Natural killer cell (primary cell): ENCODE measurements around the gene ERMAP. TPM values are rescaled to one million over a fixed set of nuclear protein-coding genes. Genes with fewer than 3 reads are reported as not detected.

Experiments used
- ATAC-seq, 3 donors: fragments of 150-1000 bp in 2 of 3; fragments of 200-7000 bp in 1 of 3; cut with Tn5 transposase; 1 replicate in 1 of 3; 2 replicates in 2 of 3; pipeline ENCODE4 v1.10.0; 2021; ENCODE audit warnings: mild to moderate bottlenecking in 2 of 3, moderate library complexity in 2 of 3
- DNase-seq, 2 donors: peaks; one replicate each; pipeline versions ENCODE4 v3.0.0 to v3.0.0-alpha.2; 2013 to 2021; ENCODE audit warnings: mixed read lengths in 1 of 2
- H3K27ac ChIP-seq: one replicate; pipeline ENCODE4 v1.5.1; 2013; ENCODE audit warnings: mild to moderate bottlenecking, low read length
- H3K27me3 ChIP-seq: one replicate; pipeline ENCODE4 v1.6.1; 2013; ENCODE audit warnings: low read length; ENCODE audit not compliant: control insufficient read depth, insufficient read depth
- H3K36me3 ChIP-seq: one replicate; pipeline ENCODE4 v1.6.1; 2013; ENCODE audit warnings: low read length; ENCODE audit not compliant: control insufficient read depth, insufficient read depth
- H3K4me1 ChIP-seq: one replicate; pipeline ENCODE4 v1.6.1; 2013; ENCODE audit warnings: low read length; ENCODE audit not compliant: control insufficient read depth, insufficient read depth
- H3K4me3 ChIP-seq: one replicate; pipeline ENCODE4 v1.5.1; 2013; ENCODE audit warnings: low read length
- H3K9me3 ChIP-seq: one replicate; pipeline ENCODE4 v1.6.1; 2013; ENCODE audit warnings: low read length; ENCODE audit not compliant: control insufficient read depth, insufficient read depth
- H3K27ac Mint-ChIP-seq, 2 donors: one replicate each; pipeline ENCODE4 v1.8.0; 2022; ENCODE audit warnings: mild to moderate bottlenecking in 2 of 2, mixed read lengths in 2 of 2, moderate library complexity in 1 of 2
- H3K27me3 Mint-ChIP-seq, 2 donors: one replicate each; pipeline ENCODE4 v1.8.0; 2022; ENCODE audit warnings: low read depth in 2 of 2, mixed read lengths in 2 of 2
- H3K36me3 Mint-ChIP-seq: one replicate; pipeline ENCODE4 v1.8.0; 2022; ENCODE audit warnings: mixed read lengths
- H3K4me1 Mint-ChIP-seq, 2 donors: one replicate each; pipeline ENCODE4 v1.8.0; 2022; ENCODE audit warnings: mixed read lengths in 2 of 2
- H3K4me3 Mint-ChIP-seq: one replicate; pipeline ENCODE4 v1.8.0; 2022; ENCODE audit warnings: mild to moderate bottlenecking, moderate library complexity, mixed read lengths
- H3K9me3 Mint-ChIP-seq, 2 donors: one replicate each; pipeline ENCODE4 v1.8.0; 2022; ENCODE audit warnings: mixed read lengths in 2 of 2
- CTCF ChIP-seq: fragments of 200-600 bp; IDR thresholded peaks from one replicate; pipeline ENCODE4 v1.8.0; 2022; ENCODE audit warnings: antibody characterized with exemption
- WGBS: methylation state at CpG from one replicate; pipeline ENCODE4 v1.1.7; 2013; ENCODE audit warnings: missing lambda C conversion rate; ENCODE audit not compliant: insufficient coverage; 5-methylcytosine and 5-hydroxymethylcytosine counted together
- intact Hi-C: fragments of 100-400 bp; cut with micrococcal nuclease; formaldehyde crosslinking; loops from one replicate; pipeline ENCODE4 v1.14.2; 2022
- total RNA-seq, 4 donors: library from RNA; stranded (reverse); fragments of 120-200 nt in 1 of 4; gene quantifications; one replicate each; pipeline versions ENCODE4 v1.2.3 to v1.2.4, GENCODE V29; 2013 to 2022

Gene ERMAP
- total RNA-seq, 3 donors from 2014 or later (not counting 1 experiment from before 2014, with no cell fraction given): 7.0 to 7.5 (median 7.5) TPM

DNA sequence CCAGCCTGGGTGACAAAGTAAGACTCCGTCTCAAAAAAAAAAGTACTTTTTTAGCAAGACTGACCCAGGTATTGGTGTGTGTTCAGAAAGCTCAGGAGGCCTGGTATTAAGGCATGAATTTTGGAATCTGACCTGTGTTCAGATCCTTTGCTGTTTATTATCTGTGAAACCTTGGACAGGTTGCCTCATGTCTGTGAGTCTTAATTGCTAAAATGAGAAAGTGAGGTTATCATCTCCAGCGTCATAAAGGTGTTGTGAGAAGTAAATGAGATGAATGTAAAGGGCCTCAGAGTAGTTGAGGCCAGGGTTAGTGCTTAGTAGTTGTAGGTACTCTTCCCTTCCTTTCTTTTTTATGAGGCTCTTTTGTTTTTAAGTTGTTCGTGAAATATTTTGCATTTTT is 47.1 kb upstream of the ERMAP start:
- no peaks in the 10 kb centered on the region for H3K27me3 ChIP-seq
- H3K27ac ChIP-seq: no peak overlapping the region
- Mint-ChIP-seq H3K4me3 (no peak overlapping the region), H3K36me3 (no peaks in the 10 kb centered on the region), H3K4me1 (peaks cover 22 to 33% of the 10 kb centered on the region in 2 donors), H3K27me3 (no peaks in the 10 kb centered on the region), H3K9me3 (no peaks in the 10 kb centered on the region), H3K27ac (no peak overlapping the region)
- H3K9me3 ChIP-seq: no peaks in the 10 kb centered on the region
- no peak for ATAC-seq
- peaks cover 8% of the 10 kb centered on the region for H3K36me3 ChIP-seq
- no peak for TF ChIP-seq CTCF
- peaks cover 17% of the 10 kb centered on the region for H3K4me1 ChIP-seq
- intact Hi-C loops: loop anchor here (5.0 to 10.0 kb wide), 2 partner anchors 88 to 145 kb away; partner anchors contain the start of gene YBX1
- no peak overlapping the region for H3K4me3 ChIP-seq
- WGBS: 83% methylated on average over 2 of the region's 3 CpGs
- no peak for DNase-seq

DNA sequence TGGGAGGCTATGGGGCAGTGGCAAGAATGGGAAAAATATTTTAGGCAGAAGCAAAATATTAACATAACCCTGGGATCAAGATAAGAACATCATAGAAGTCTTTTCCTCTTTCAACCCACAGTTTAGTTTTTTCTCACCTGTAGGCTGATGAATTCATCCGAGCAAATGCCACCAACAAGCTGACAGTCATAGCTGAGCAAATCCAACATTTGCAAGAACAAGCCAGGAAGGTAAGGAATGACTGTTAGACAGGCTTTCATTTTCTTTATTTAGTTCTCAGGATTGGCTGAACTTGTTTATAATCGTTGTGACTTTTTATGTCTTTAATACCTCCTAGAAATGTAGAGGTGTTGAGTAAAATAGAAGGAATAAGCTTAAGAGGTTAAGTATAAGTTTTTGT is 43.5 kb upstream of the ERMAP start:
- Mint-ChIP-seq H3K36me3 (peaks cover 16% of the 10 kb centered on the region), H3K4me1 (peaks cover 20 to 30% of the 10 kb centered on the region in 2 donors), H3K9me3 (no peaks in the 10 kb centered on the region), H3K4me3 (no peak overlapping the region), H3K27me3 (no peaks in the 10 kb centered on the region), H3K27ac (no peak overlapping the region)
- 45% methylated on average over 2 of the region's 2 CpGs for WGBS
- H3K4me3 ChIP-seq: no peak overlapping the region
- intact Hi-C loops: loop anchor here (10.0 kb wide), 1 partner anchor 141 kb away; no protein-coding TSS in a partner anchor
- DNase-seq: no peak
- no peak overlapping the region for H3K27ac ChIP-seq
- TF ChIP-seq CTCF: no peak
- no peak for ATAC-seq
- no peaks in the 10 kb centered on the region for H3K9me3 ChIP-seq
- no peaks in the 10 kb centered on the region for H3K27me3 ChIP-seq
- peaks cover 34% of the 10 kb centered on the region for H3K36me3 ChIP-seq
- no peaks in the 10 kb centered on the region for H3K4me1 ChIP-seq

DNA sequence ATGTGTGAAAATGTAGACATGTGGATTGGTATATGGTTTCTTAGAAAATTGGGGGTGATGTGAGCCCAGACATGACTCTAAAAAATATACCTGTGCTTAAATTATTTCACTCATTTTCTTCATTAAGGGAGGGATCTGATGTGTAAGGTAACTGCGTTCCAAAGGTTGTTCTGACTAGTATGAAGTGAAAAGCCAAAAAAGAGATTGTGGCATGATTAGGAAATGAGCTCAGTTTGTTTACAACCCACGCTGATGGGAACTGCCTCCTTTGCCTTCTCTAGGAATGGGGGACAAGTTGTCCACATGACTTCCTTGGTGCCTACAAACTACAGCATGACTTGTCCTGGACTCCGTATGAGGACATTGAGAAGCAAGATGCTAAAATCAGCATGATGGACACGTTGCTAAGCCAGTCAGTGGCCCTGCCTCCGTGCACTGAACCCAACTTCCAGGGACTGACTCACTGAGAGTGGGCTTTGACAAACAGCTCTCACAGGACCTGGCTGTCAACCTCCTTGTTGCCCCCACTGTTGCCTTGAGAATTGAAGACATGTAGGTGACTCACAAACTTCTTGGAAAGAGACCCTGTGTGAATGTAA is 41.9 kb upstream of the ERMAP start:
- ATAC-seq (no peak), DNase-seq (no peak)
- H3K4me3 Mint-ChIP-seq: no peak overlapping the region
- intact Hi-C loops: loop anchor here (10.0 kb wide), 1 partner anchor 140 kb away; no protein-coding TSS in a partner anchor
- Histone ChIP-seq H3K9me3 (no peaks in the 10 kb centered on the region), H3K4me3 (no peak overlapping the region), H3K4me1 (no peaks in the 10 kb centered on the region), H3K36me3 (peaks cover 39% of the 10 kb centered on the region), H3K27me3 (no peaks in the 10 kb centered on the region), H3K27ac (no peak overlapping the region)
- H3K27me3 Mint-ChIP-seq: no peaks in the 10 kb centered on the region
- WGBS: 89% methylated on average over 5 of the region's 5 CpGs
- TF ChIP-seq CTCF: no peak
- no peak overlapping the region for H3K27ac Mint-ChIP-seq
- H3K9me3 Mint-ChIP-seq: no peaks in the 10 kb centered on the region
- peaks cover 16% of the 10 kb centered on the region for H3K36me3 Mint-ChIP-seq
- peaks cover 20 to 24% of the 10 kb centered on the region in 2 donors for H3K4me1 Mint-ChIP-seq

GRCh38 chr1:42776502-42776901 is 40.4 kb upstream of the ERMAP start:
- intact Hi-C loops: loop anchor here (10.0 kb wide), 1 partner anchor 138 kb away; no protein-coding TSS in a partner anchor
- 96% methylated on average over 6 of the region's 6 CpGs for WGBS
- peaks cover 17 to 20% of the 10 kb centered on the region in 2 donors for H3K4me1 Mint-ChIP-seq
- no peaks in the 10 kb centered on the region for H3K27me3 Mint-ChIP-seq
- peaks cover 16% of the 10 kb centered on the region for H3K36me3 Mint-ChIP-seq
- ATAC-seq (no peak), DNase-seq (no peak)
- Histone ChIP-seq H3K4me3 (no peak overlapping the region), H3K27ac (no peak overlapping the region), H3K27me3 (no peaks in the 10 kb centered on the region), H3K36me3 (peaks cover 45% of the 10 kb centered on the region), H3K4me1 (no peaks in the 10 kb centered on the region), H3K9me3 (no peaks in the 10 kb centered on the region)
- H3K9me3 Mint-ChIP-seq: no peaks in the 10 kb centered on the region
- no peak for TF ChIP-seq CTCF
- H3K27ac Mint-ChIP-seq: no peak overlapping the region
- H3K4me3 Mint-ChIP-seq: no peak overlapping the region
